Loucy (cell line): ENCODE results near the gene GNG13.

ENCODE experiments used
- EZH2phosphoT487 ChIP-seq: fragments of 200-600 bp; IDR thresholded peaks from 2 replicates; pipeline ENCODE4 v1.6.1; 2018; ENCODE audit warnings: antibody characterized with exemption, mild to moderate bottlenecking, moderate library complexity, borderline replicate concordance
- TF ChIP-seq, protein P1 (sequence below): fragments of 200-600 bp; sonication (generic); conservative IDR thresholded peaks from 2 replicates; pipeline ENCODE4 v1.5.1; 2014; ENCODE audit warnings: mild to moderate bottlenecking, antibody characterized with exemption, low read length

DNA sequence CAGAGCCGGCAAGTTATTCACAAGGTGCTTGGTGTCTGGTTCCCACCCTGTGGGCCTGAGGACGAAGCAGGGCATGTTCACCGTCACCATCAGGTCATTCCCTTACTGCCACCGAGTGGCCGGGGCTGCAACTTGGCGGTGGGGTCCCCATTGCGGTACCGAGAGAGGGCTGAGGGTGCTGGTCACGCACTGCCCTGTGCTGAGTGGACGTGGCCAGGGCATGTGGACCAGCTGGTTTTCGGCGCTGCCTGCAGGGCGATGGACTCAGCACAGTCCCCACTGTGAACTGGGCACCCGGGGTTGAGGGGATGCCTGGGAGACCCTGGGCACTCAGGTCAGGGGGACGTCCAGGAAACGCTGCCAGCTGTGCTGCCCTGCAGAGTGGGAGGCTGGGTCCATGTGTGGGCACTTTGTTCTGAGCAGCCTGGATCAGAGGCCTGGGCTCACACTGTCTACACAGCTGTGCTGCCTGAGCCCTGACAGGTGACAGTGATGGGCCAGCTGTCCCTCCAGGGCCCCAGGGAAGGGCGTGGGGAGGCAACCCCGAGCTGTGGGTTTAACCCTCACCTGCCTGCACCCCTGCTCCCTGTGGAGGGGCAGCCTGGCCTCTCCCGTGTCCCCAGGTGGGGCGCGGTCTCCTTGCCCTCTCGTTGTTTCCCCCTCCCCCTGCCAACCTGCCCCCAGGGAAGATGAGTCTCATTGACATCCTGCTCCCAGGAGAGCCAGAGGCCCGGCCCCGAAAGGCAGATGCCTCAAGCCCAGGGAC lies 39.3 kb upstream of the GNG13 start:
- TF ChIP-seq, protein P1, sequence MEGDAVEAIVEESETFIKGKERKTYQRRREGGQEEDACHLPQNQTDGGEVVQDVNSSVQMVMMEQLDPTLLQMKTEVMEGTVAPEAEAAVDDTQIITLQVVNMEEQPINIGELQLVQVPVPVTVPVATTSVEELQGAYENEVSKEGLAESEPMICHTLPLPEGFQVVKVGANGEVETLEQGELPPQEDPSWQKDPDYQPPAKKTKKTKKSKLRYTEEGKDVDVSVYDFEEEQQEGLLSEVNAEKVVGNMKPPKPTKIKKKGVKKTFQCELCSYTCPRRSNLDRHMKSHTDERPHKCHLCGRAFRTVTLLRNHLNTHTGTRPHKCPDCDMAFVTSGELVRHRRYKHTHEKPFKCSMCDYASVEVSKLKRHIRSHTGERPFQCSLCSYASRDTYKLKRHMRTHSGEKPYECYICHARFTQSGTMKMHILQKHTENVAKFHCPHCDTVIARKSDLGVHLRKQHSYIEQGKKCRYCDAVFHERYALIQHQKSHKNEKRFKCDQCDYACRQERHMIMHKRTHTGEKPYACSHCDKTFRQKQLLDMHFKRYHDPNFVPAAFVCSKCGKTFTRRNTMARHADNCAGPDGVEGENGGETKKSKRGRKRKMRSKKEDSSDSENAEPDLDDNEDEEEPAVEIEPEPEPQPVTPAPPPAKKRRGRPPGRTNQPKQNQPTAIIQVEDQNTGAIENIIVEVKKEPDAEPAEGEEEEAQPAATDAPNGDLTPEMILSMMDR = no peak
- TF ChIP-seq EZH2phosphoT487 = no peak
